K562 (cell line): ENCODE data around the gene BCL2A1. TPM values are rescaled to one million over a fixed set of nuclear protein-coding genes. Genes with fewer than 3 reads are reported as not detected.

Experiments
- ATAC-seq: fragments of 200-7000 bp; cut with Tn5 transposase; 3 replicates; pipeline ENCODE4 v1.9.1; 2020; ENCODE audit warnings: moderate library complexity
- BruUV-seq: library from RNA; stranded (reverse); fragments of 400-500 nt; replicated peaks from 2 replicates; lab custom pipeline; 2021; lab: Mats Ljungman, UMichigan
- CTCF ChIA-PET: fragments of 300-600 bp; formaldehyde crosslinking; extraction: SDS; loops from one replicate; lab custom pipeline; 2021; ENCODE audit warnings: low intra/inter-chr PET ratio; lab: Yijun Ruan, JAX
- POLR2A ChIA-PET: fragments of 300-600, 350-650 bp; sonication (Branson Sonifier 250); formaldehyde crosslinking; extraction: SDS; loops from one replicate; lab custom pipeline; 2021; ENCODE audit warnings: antibody characterized with exemption, inconsistent platforms; lab: Yijun Ruan, JAX
- DNase-seq, 4 experiments: peaks; one replicate each; pipeline versions ENCODE4 v3.0.0 to v3.0.0-alpha.2; 2011 to 2018; ENCODE audit warnings: low spot score in 3 of 4, mixed read lengths in 3 of 4; ENCODE audit errors: extremely low read depth in 1 of 4
- FAIRE-seq: peaks from 2 replicates; lab custom pipeline; 2011; peaks lifted over from hg19 to GRCh38; lab: Jason Lieb, UNC
- H2AFZ ChIP-seq: 2 replicates; pipeline ENCODE4 v1.6.0; 2011; ENCODE audit warnings: low read depth, low read length, control low read depth, inconsistent platforms
- H3K27ac ChIP-seq: fragments of 200-600 bp; 3 replicates; pipeline ENCODE4 v1.8.0; 2011; ENCODE audit warnings: low read depth, mild to moderate bottlenecking, control low read depth, inconsistent platforms, low read length, moderate library complexity, mixed read lengths; ENCODE audit errors: extremely low read depth
- H3K27me3 ChIP-seq, 2 experiments: fragments of 300-600 bp in 1 of 2; 2 replicates in 1 of 2; 3 replicates in 1 of 2; pipeline versions ENCODE4 v1.6.0 to v1.8.0; 2011; ENCODE audit warnings: inconsistent platforms in 2 of 2, low read length in 2 of 2, mild to moderate bottlenecking in 1 of 2, mixed read lengths in 1 of 2, moderate library complexity in 1 of 2; ENCODE audit not compliant: control insufficient read depth in 2 of 2, insufficient read depth in 2 of 2
- H3K36me3 ChIP-seq: fragments of 300-600 bp; 3 replicates; pipeline ENCODE4 v1.8.0; 2011; ENCODE audit warnings: mild to moderate bottlenecking, low read length, inconsistent platforms; ENCODE audit not compliant: control insufficient read depth, insufficient read depth
- H3K4me1 ChIP-seq, 2 experiments: fragments of 200-600 bp in 1 of 2; replicated peaks in 1 of 2; 2 replicates in 1 of 2; 3 replicates in 1 of 2; pipeline versions ENCODE4 v1.5.1 to v1.8.0; 2011; ENCODE audit warnings: inconsistent platforms in 2 of 2, low read length in 2 of 2, mild to moderate bottlenecking in 1 of 2, mixed read lengths in 1 of 2, moderate library complexity in 1 of 2; ENCODE audit not compliant: control insufficient read depth in 2 of 2, insufficient read depth in 2 of 2
- H3K4me2 ChIP-seq: 2 replicates; pipeline ENCODE4 v1.6.1; 2011; ENCODE audit warnings: low read length, control low read depth, inconsistent platforms, mixed read lengths; ENCODE audit not compliant: insufficient read depth
- H3K4me3 ChIP-seq: fragments of 200-600 bp; sonication (generic), shearing (Covaris generic); 2 replicates; pipeline ENCODE4 v1.5.1; 2016; ENCODE audit warnings: control low read depth, inconsistent platforms
- H3K79me2 ChIP-seq: fragments of 200-600 bp; 3 replicates; pipeline ENCODE4 v1.8.0; 2011; ENCODE audit warnings: low read length, inconsistent platforms; ENCODE audit not compliant: control insufficient read depth, insufficient read depth
- H3K9ac ChIP-seq, 2 experiments: 2 replicates each; pipeline versions ENCODE4 v1.6.0 to v1.6.1; 2011; ENCODE audit warnings: low read depth in 2 of 2, low read length in 2 of 2, control low read depth in 1 of 2, inconsistent platforms in 1 of 2, mild to moderate bottlenecking in 1 of 2, mixed read lengths in 1 of 2; ENCODE audit not compliant: insufficient read depth in 1 of 2
- H3K9me1 ChIP-seq: one replicate; pipeline ENCODE4 v1.6.0; 2011; ENCODE audit warnings: inconsistent platforms, mild to moderate bottlenecking, low read length, moderate library complexity; ENCODE audit not compliant: control insufficient read depth, insufficient read depth
- H3K9me3 ChIP-seq: replicated peaks from 2 replicates; pipeline ENCODE4 v1.5.1; 2011; ENCODE audit warnings: low read depth, low read length, inconsistent platforms; ENCODE audit not compliant: control insufficient read depth, insufficient read depth
- H4K20me1 ChIP-seq: replicated peaks from 2 replicates; pipeline ENCODE4 v1.6.1; 2011; ENCODE audit warnings: low read length, inconsistent platforms, mixed read lengths; ENCODE audit not compliant: control insufficient read depth, insufficient read depth
- BMI1 ChIP-seq: fragments of 150-350 bp; IDR thresholded peaks from 2 replicates; pipeline ENCODE4 v1.6.1; 2014; ENCODE audit warnings: low read length
- CBX3 ChIP-seq, 2 experiments: IDR thresholded peaks; 1 replicate in 1 of 2; 2 replicates in 1 of 2; pipeline ENCODE4 v1.6.1; 2012; ENCODE audit warnings: inconsistent platforms in 2 of 2, low read length in 2 of 2, borderline replicate concordance in 1 of 2, control low read depth in 1 of 2
- CBX5 ChIP-seq: IDR thresholded peaks from 2 replicates; pipeline ENCODE4 v1.6.1; 2014; ENCODE audit warnings: low read depth, borderline replicate concordance
- FIP1L1 ChIP-seq: fragments of 200-400 bp; formaldehyde crosslinking; IDR thresholded peaks from 2 replicates; pipeline ENCODE4 v1.6.1; 2018; ENCODE audit warnings: mild to moderate bottlenecking, low read depth, low read length; ENCODE audit not compliant: poor library complexity, severe bottlenecking
- FOXJ2 ChIP-seq: fragments of 200-800 bp; sonication (Bioruptor generic); IDR thresholded peaks from 2 replicates; pipeline ENCODE4 v1.6.1; 2016; ENCODE audit warnings: missing genetic modification characterization, missing compliant biosample characterization
- KDM1A ChIP-seq, 2 experiments: fragments of 450-650 bp; IDR thresholded peaks; 2 replicates each; pipeline ENCODE4 v1.6.1; 2016; ENCODE audit warnings: mild to moderate bottlenecking in 2 of 2
- KHSRP ChIP-seq: fragments of 450-650 bp; IDR thresholded peaks from 2 replicates; pipeline ENCODE4 v1.6.1; 2017
- MAFK ChIP-seq: IDR thresholded peaks from 2 replicates; pipeline ENCODE4 v1.6.1; 2011; ENCODE audit warnings: low read length, improper control_type of control experiment
- NCOA1 ChIP-seq: fragments of 450-650 bp; IDR thresholded peaks from 2 replicates; pipeline ENCODE4 v1.6.1; 2016; ENCODE audit warnings: low read depth
- NEUROD1 ChIP-seq: fragments of 150-350 bp; IDR thresholded peaks from 2 replicates; pipeline ENCODE4 v1.6.1; 2014; ENCODE audit warnings: borderline replicate concordance, low read length, low read depth; ENCODE audit not compliant: partially characterized antibody
- TAF7 ChIP-seq: fragments of 450-650 bp; IDR thresholded peaks from 2 replicates; pipeline ENCODE4 v1.6.1; 2016; ENCODE audit warnings: missing genetic modification characterization, missing compliant biosample characterization
- ZNF165 ChIP-seq: fragments of 250-450 bp; sonication (Bioruptor Pico); IDR thresholded peaks from 2 replicates; pipeline ENCODE4 v1.4.0; 2020; ENCODE audit warnings: borderline replicate concordance
- ZNF766 ChIP-seq: fragments of 200-800 bp; sonication (Bioruptor generic); conservative IDR thresholded peaks from 2 replicates; pipeline ENCODE4 v1.6.1; 2016; ENCODE audit warnings: missing genetic modification characterization, missing compliant biosample characterization
- WGBS: fragments of 100-300 bp; shearing (Covaris generic); methylation state at CpG from one replicate; pipeline ENCODE4 v1.1.6; 2016; ENCODE audit warnings: low coverage, mixed read lengths; ENCODE audit not compliant: insufficient coverage; ENCODE audit errors: missing lambda C conversion rate; 5-methylcytosine and 5-hydroxymethylcytosine counted together
- in situ Hi-C: fragments of 300-500 bp; cut with MboI; formaldehyde crosslinking; loops from 4 replicates; pipeline ENCODE4 v1.15.0; 2018; ENCODE audit warnings: inconsistent platforms, mixed read lengths
- intact Hi-C: fragments of 100-400 bp; cut with micrococcal nuclease; formaldehyde crosslinking; loops from 2 replicates; pipeline ENCODE4 v1.14.2; 2022
- polyA plus RNA-seq, 8 experiments: library from polyadenylated mRNA; depleted of rRNA in 4 of 8; stranded (reverse) in 5 of 8; unstranded in 3 of 8; fragments of >200 nt; fragmentation: Nextera tagmentation in 2 of 8; fragmentation: Illumina TruSeq in 1 of 8; extraction: Ambion mirVana in 2 of 8; extraction: Trizol in 1 of 8; gene quantifications; 2 replicates each; pipeline versions ENCODE4 v1.2.1 to v1.2.3, GENCODE V29; 2011 to 2014; ENCODE audit warnings: inconsistent platforms in 1 of 8, missing spikeins in 1 of 8
- total RNA-seq, 7 experiments: library from RNA; depleted of rRNA in 6 of 7; stranded (reverse); fragments of >200 nt in 6 of 7; fragmentation: Illumina TruSeq in 2 of 7; extraction: Trizol in 2 of 7; gene quantifications; 2 replicates each; pipeline versions ENCODE4 v1.2.1 to v1.2.3, GENCODE V29; 2011 to 2021; ENCODE audit warnings: low replicate concordance in 1 of 7
- TF ChIP-seq, protein P1 (sequence below): sonication (generic); formaldehyde crosslinking; IDR thresholded peaks from 2 replicates; pipeline ENCODE4 v1.8.1; 2022; ENCODE audit warnings: missing genetic modification reagents
- TF ChIP-seq, protein P2 (sequence below): conservative IDR thresholded peaks from 2 replicates; pipeline ENCODE4 v1.6.1; 2011; ENCODE audit warnings: low read depth, mild to moderate bottlenecking, low read length; ENCODE audit not compliant: control insufficient read depth
- TF ChIP-seq, protein P3 (sequence below): fragments of 250-450 bp; sonication (Bioruptor Pico); IDR thresholded peaks from 2 replicates; pipeline ENCODE4 v1.8.0; 2021; ENCODE audit warnings: moderate library complexity, mild to moderate bottlenecking, inconsistent platforms
- TF ChIP-seq, protein P4 (sequence below): fragments of 450-650 bp; IDR thresholded peaks from 2 replicates; pipeline ENCODE4 v1.6.1; 2018; ENCODE audit warnings: mild to moderate bottlenecking, low read depth; ENCODE audit not compliant: partially characterized antibody

Gene BCL2A1
- total and polyA plus RNA-seq, 9 of the 15 experiments (the other 6 are each of a cell fraction or from before 2014, with no cell fraction given) = 0.11 to 1.2 (median 0.25) TPM; not detected in 4

DNA sequence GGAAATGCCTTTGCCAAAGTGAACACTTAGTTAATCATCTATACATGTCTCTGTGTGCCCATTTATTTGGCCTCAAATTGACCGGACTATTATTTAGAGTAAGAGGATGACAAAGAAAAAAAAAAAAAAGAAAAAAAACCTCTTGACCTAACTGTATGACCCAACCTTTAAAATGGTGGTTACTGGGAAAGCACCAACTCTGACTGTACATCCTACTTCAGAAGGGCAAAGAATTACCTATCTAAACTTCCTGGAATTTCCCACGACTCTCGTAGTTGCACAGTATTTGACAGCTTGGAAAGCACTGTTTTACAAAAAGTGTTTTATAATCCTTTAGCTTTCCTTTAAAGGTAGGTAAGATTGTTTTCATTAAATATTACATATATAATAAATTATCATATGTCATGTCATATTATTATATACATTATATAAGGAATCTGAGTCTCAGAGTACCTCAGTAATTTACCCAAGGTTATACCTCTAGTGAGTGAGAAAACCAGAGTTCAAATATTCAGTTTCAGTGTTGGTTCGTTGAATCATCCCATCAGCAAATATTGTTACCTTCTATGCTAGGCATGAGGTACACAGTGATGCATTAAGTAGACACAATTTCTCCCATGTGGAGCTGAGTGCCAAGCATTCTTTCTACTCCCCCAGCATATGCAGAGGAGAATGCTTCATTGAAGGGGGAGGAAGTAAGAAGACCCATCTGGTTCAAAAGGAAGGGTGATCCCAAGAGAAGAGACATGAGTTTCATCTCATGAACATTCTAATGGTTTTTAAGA lies 5.0 kb downstream of the BCL2A1 start:
- Histone ChIP-seq H3K27me3 (no peaks in the 10 kb centered on the region), H3K9ac (no peak overlapping the region), H3K4me3 (no peak overlapping the region), H3K79me2 (no peaks in the 10 kb centered on the region), H3K4me2 (no peak overlapping the region), H3K4me1 (peaks cover 3 to 23% of the 10 kb centered on the region in 2 experiments; a peak in 4 of 5 replicates), H3K36me3 (no peaks in the 10 kb centered on the region), H4K20me1 (no peaks in the 10 kb centered on the region), H3K27ac (no peak overlapping the region), H2AFZ (peak overlapping the region; percentile 84; the same call in 1 of the 2 replicates), H3K9me3 (no peaks in the 10 kb centered on the region), H3K9me1 (no peaks in the 10 kb centered on the region)
- no peak for DNase-seq
- FAIRE-seq = peak; percentile 49
- no peak; the same call in 2 of the 3 replicates for ATAC-seq
- intact Hi-C loops = no loop called here
- POLR2A ChIA-PET = no interaction called here
- CTCF ChIA-PET = no interaction called here
- whole genome bisulfite sequencing = 28% methylated on average over 4 of the region's 4 CpGs
- in situ Hi-C loops = no loop called here
- no TSS peak for BruUV-seq
- TF ChIP-seq MAFK = no peak
- TF ChIP-seq CBX3 (IDR thresholded peaks at IDR 0.05; ENCODE audit: borderline replicate concordance in 1 of 2, low read length in 2 of 2) = no peak
- TF ChIP-seq NCOA1 = no peak
- TF ChIP-seq TAF7 (tag) = no peak
- TF ChIP-seq, protein P1, sequence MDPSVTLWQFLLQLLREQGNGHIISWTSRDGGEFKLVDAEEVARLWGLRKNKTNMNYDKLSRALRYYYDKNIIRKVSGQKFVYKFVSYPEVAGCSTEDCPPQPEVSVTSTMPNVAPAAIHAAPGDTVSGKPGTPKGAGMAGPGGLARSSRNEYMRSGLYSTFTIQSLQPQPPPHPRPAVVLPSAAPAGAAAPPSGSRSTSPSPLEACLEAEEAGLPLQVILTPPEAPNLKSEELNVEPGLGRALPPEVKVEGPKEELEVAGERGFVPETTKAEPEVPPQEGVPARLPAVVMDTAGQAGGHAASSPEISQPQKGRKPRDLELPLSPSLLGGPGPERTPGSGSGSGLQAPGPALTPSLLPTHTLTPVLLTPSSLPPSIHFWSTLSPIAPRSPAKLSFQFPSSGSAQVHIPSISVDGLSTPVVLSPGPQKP (CRISPR knock-in tag) = no peak
- TF ChIP-seq KHSRP = no peak
- TF ChIP-seq FIP1L1 = no peak
- no peak for TF ChIP-seq KDM1A (IDR thresholded peaks at IDR 0.05)
- TF ChIP-seq, protein P2, sequence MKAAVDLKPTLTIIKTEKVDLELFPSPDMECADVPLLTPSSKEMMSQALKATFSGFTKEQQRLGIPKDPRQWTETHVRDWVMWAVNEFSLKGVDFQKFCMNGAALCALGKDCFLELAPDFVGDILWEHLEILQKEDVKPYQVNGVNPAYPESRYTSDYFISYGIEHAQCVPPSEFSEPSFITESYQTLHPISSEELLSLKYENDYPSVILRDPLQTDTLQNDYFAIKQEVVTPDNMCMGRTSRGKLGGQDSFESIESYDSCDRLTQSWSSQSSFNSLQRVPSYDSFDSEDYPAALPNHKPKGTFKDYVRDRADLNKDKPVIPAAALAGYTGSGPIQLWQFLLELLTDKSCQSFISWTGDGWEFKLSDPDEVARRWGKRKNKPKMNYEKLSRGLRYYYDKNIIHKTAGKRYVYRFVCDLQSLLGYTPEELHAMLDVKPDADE = no peak
- TF ChIP-seq CBX5 = no peak
- TF ChIP-seq, protein P3, sequence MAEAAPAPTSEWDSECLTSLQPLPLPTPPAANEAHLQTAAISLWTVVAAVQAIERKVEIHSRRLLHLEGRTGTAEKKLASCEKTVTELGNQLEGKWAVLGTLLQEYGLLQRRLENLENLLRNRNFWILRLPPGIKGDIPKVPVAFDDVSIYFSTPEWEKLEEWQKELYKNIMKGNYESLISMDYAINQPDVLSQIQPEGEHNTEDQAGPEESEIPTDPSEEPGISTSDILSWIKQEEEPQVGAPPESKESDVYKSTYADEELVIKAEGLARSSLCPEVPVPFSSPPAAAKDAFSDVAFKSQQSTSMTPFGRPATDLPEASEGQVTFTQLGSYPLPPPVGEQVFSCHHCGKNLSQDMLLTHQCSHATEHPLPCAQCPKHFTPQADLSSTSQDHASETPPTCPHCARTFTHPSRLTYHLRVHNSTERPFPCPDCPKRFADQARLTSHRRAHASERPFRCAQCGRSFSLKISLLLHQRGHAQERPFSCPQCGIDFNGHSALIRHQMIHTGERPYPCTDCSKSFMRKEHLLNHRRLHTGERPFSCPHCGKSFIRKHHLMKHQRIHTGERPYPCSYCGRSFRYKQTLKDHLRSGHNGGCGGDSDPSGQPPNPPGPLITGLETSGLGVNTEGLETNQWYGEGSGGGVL (CRISPR knock-in tag) = no peak
- TF ChIP-seq, protein P4, sequence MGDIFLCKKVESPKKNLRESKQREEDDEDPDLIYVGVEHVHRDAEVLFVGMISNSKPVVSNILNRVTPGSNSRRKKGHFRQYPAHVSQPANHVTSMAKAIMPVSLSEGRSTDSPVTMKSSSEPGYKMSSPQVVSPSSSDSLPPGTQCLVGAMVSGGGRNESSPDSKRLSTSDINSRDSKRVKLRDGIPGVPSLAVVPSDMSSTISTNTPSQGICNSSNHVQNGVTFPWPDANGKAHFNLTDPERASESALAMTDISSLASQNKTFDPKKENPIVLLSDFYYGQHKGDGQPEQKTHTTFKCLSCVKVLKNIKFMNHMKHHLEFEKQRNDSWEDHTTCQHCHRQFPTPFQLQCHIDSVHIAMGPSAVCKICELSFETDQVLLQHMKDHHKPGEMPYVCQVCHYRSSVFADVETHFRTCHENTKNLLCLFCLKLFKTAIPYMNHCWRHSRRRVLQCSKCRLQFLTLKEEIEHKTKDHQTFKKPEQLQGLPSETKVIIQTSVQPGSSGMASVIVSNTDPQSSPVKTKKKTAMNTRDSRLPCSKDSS = no peak
- TF ChIP-seq NEUROD1 = no peak
- no peak for TF ChIP-seq FOXJ2 (tag)
- TF ChIP-seq ZNF165 (CRISPR knock-in tag) = no peak
- TF ChIP-seq BMI1 = no peak
- TF ChIP-seq ZNF766 (CRISPR knock-in tag) = no peak
